H1 (cell line): Measurements from ENCODE around the gene TDRD15. TPM values are rescaled to one million over a fixed set of nuclear protein-coding genes. Genes with fewer than 3 reads are reported as not detected.
"Not testable (repeated sequence)": the region's sequence is repeated elsewhere in the genome, so short reads cannot be mapped to it uniquely, and the experiment has no call there.

ENCODE experiments used
- CTCF ChIA-PET: fragments of 300-600 bp; sonication (Branson Sonifier 250); formaldehyde crosslinking; loops from one replicate; lab custom pipeline; 2021; ENCODE audit not compliant: partially characterized antibody; lab: Charles Lee
- POLR2A ChIA-PET: fragments of 300-600 bp; sonication (Branson Sonifier 250); formaldehyde crosslinking; loops from one replicate; lab custom pipeline; 2021; ENCODE audit warnings: inconsistent platforms; ENCODE audit not compliant: partially characterized antibody; lab: Charles Lee
- DNase-seq, 2 experiments: peaks; one replicate each; pipeline versions ENCODE4 v3.0.0 to v3.0.0-alpha.2; 2010 to 2022; ENCODE audit warnings: low spot score in 2 of 2, low read depth in 1 of 2, mixed read lengths in 1 of 2
- FAIRE-seq: peaks from 2 replicates; lab custom pipeline; 2011; peaks lifted over from hg19 to GRCh38; lab: Jason Lieb, UNC
- H2AFZ ChIP-seq: 2 replicates; pipeline ENCODE4 v1.8.1; 2012; ENCODE audit warnings: low read length, inconsistent platforms
- H2AK5ac ChIP-seq: 2 replicates; pipeline ENCODE4 v1.6.1; 2013; ENCODE audit warnings: low read depth, low read length
- H2BK120ac ChIP-seq: replicated peaks from 2 replicates; pipeline ENCODE3; 2013; ENCODE audit warnings: low read depth, low read length, inconsistent platforms
- H2BK12ac ChIP-seq: 2 replicates; pipeline ENCODE4 v1.6.1; 2013; ENCODE audit warnings: low read depth, low read length
- H2BK15ac ChIP-seq: 2 replicates; pipeline ENCODE4 v1.6.1; 2013; ENCODE audit warnings: low read length
- H2BK20ac ChIP-seq: 2 replicates; pipeline ENCODE4 v1.6.1; 2013; ENCODE audit warnings: low read length
- H2BK5ac ChIP-seq: 2 replicates; pipeline ENCODE4 v1.6.1; 2013; ENCODE audit warnings: low read depth, low read length
- H3K14ac ChIP-seq: 2 replicates; pipeline ENCODE4 v1.6.1; 2013; ENCODE audit warnings: inconsistent platforms; ENCODE audit not compliant: insufficient read length
- H3K18ac ChIP-seq: 2 replicates; pipeline ENCODE4 v1.6.1; 2013; ENCODE audit warnings: low read length; ENCODE audit errors: extremely low read depth
- H3K23ac ChIP-seq: 2 replicates; pipeline ENCODE4 v1.6.1; 2013; ENCODE audit warnings: inconsistent platforms; ENCODE audit not compliant: insufficient read length
- H3K23me2 ChIP-seq: 2 replicates; pipeline ENCODE4 v1.6.1; 2013; ENCODE audit warnings: low read depth, low read length
- H3K27ac ChIP-seq: 2 replicates; pipeline ENCODE4 v1.6.1; 2011; ENCODE audit warnings: low read depth, low read length, inconsistent platforms
- H3K27me3 ChIP-seq, 4 experiments: replicated peaks in 1 of 4; 1 replicate in 1 of 4; 2 replicates in 3 of 4; pipeline versions ENCODE4 v1.6.1 to v1.8.1; 2011 to 2013; ENCODE audit warnings: low read length in 3 of 4, mild to moderate bottlenecking in 3 of 4, inconsistent platforms in 2 of 4, mixed read lengths in 2 of 4, moderate library complexity in 1 of 4; ENCODE audit not compliant: control insufficient read depth in 3 of 4, insufficient read depth in 3 of 4; ENCODE audit errors: extremely low read depth in 1 of 4
- H3K36me3 ChIP-seq, 4 experiments: 2 replicates each; pipeline versions ENCODE4 v1.6.1 to v1.8.1; 2011 to 2013; ENCODE audit warnings: mild to moderate bottlenecking in 4 of 4, low read length in 3 of 4, moderate library complexity in 2 of 4, control low read depth in 1 of 4, inconsistent platforms in 1 of 4; ENCODE audit not compliant: insufficient read depth in 4 of 4, control insufficient read depth in 2 of 4
- H3K4ac ChIP-seq: replicated peaks from 2 replicates; pipeline ENCODE3; 2013; ENCODE audit warnings: low read length, low read depth, mixed read lengths, inconsistent platforms; ENCODE audit not compliant: insufficient read length
- H3K4me1 ChIP-seq, 4 experiments: replicated peaks in 1 of 4; 1 replicate in 1 of 4; 2 replicates in 3 of 4; pipeline versions ENCODE4 v1.6.1 to v1.8.1; 2011 to 2013; ENCODE audit warnings: low read length in 3 of 4, inconsistent platforms in 2 of 4, mixed read lengths in 1 of 4; ENCODE audit not compliant: insufficient read depth in 4 of 4, control insufficient read depth in 3 of 4
- H3K4me2 ChIP-seq, 2 experiments: 2 replicates each; pipeline versions ENCODE4 v1.6.1 to v1.8.1; 2011 to 2013; ENCODE audit warnings: low read depth in 2 of 2, low read length in 2 of 2, control low read depth in 1 of 2, inconsistent platforms in 1 of 2, mild to moderate bottlenecking in 1 of 2; ENCODE audit not compliant: insufficient read depth in 1 of 2
- H3K4me3 ChIP-seq, 4 experiments: fragments of 200-600, 300-600 bp in 1 of 4; sonication (generic), shearing (Covaris generic), sonication (Bioruptor Twin) in 1 of 4; 2 replicates each; pipeline versions ENCODE4 v1.5.1 to v1.8.1; 2011 to 2016; ENCODE audit warnings: low read length in 4 of 4, low read depth in 3 of 4, control low read depth in 2 of 4, inconsistent platforms in 2 of 4, mild to moderate bottlenecking in 2 of 4, mixed read lengths in 1 of 4, moderate library complexity in 1 of 4; ENCODE audit not compliant: insufficient read depth in 2 of 4; ENCODE audit errors: extremely low read depth in 1 of 4
- H3K56ac ChIP-seq: replicated peaks from 2 replicates; pipeline ENCODE3; 2013; ENCODE audit warnings: low read depth, mild to moderate bottlenecking, mixed read lengths, low read length, inconsistent platforms; ENCODE audit not compliant: insufficient read length
- H3K79me1 ChIP-seq: 2 replicates; pipeline ENCODE4 v1.6.1; 2013; ENCODE audit warnings: low read depth, low read length, control low read depth
- H3K79me2 ChIP-seq, 2 experiments: 2 replicates each; pipeline versions ENCODE4 v1.6.1 to v1.8.1; 2012 to 2013; ENCODE audit warnings: low read length in 2 of 2, mild to moderate bottlenecking in 2 of 2, inconsistent platforms in 1 of 2; ENCODE audit not compliant: insufficient read depth in 2 of 2, control insufficient read depth in 1 of 2
- H3K9ac ChIP-seq, 4 experiments: replicated peaks in 1 of 4; 1 replicate in 1 of 4; 2 replicates in 3 of 4; pipeline versions ENCODE4 v1.6.1 to v1.8.1; 2011 to 2013; ENCODE audit warnings: low read depth in 3 of 4, low read length in 3 of 4, control low read depth in 2 of 4, mild to moderate bottlenecking in 2 of 4, moderate library complexity in 2 of 4, inconsistent platforms in 1 of 4; ENCODE audit errors: extremely low read depth in 1 of 4
- H3K9me3 ChIP-seq, 2 experiments: 2 replicates each; pipeline versions ENCODE4 v1.6.1 to v1.8.1; 2012 to 2013; ENCODE audit warnings: mild to moderate bottlenecking in 2 of 2, moderate library complexity in 2 of 2, control low read depth in 1 of 2, inconsistent platforms in 1 of 2, low read depth in 1 of 2, low read length in 1 of 2, mixed read lengths in 1 of 2; ENCODE audit not compliant: insufficient read depth in 2 of 2
- H4K20me1 ChIP-seq, 2 experiments: replicated peaks in 1 of 2; 2 replicates each; pipeline versions ENCODE3 to v1.8.1; 2011 to 2013; ENCODE audit warnings: inconsistent platforms in 2 of 2, low read length in 2 of 2, mild to moderate bottlenecking in 1 of 2; ENCODE audit not compliant: insufficient read depth in 2 of 2, control insufficient read depth in 1 of 2
- H4K5ac ChIP-seq: 2 replicates; pipeline ENCODE4 v1.6.1; 2013; ENCODE audit warnings: low read length, low read depth, mixed read lengths, inconsistent platforms; ENCODE audit not compliant: insufficient read length
- H4K8ac ChIP-seq: 2 replicates; pipeline ENCODE4 v1.8.0; 2013; ENCODE audit warnings: mild to moderate bottlenecking, moderate library complexity, low read length, inconsistent platforms; ENCODE audit not compliant: insufficient read depth; ENCODE audit errors: extremely low read depth
- H4K91ac ChIP-seq: replicated peaks from 2 replicates; pipeline ENCODE3; 2013; ENCODE audit warnings: low read length, mixed read lengths, inconsistent platforms; ENCODE audit not compliant: insufficient read length
- CHD2 ChIP-seq: IDR thresholded peaks from 2 replicates; pipeline ENCODE4 v1.6.1; 2012; ENCODE audit warnings: low read length, improper control_type of control experiment
- FOSL1 ChIP-seq: IDR thresholded peaks from 2 replicates; pipeline ENCODE4 v1.6.1; 2011; ENCODE audit warnings: mild to moderate bottlenecking, low read depth, low read length, moderate library complexity; ENCODE audit not compliant: insufficient read depth
- ZNF274 ChIP-seq: IDR thresholded peaks from 2 replicates; pipeline ENCODE4 v1.7.0; 2012; ENCODE audit warnings: low read length, borderline replicate concordance; ENCODE audit errors: extremely low read depth
- WGBS, 2 experiments: shearing (Covaris generic) in 1 of 2; methylation state at CpG; one replicate each; pipeline versions ENCODE4 v1.1.6 to v1.1.7; 2013 to 2015; ENCODE audit warnings: low lambda C conversion rate in 2 of 2, mixed read lengths in 2 of 2, inconsistent platforms in 1 of 2, low coverage in 1 of 2, missing lambda C conversion rate in 1 of 2; ENCODE audit not compliant: insufficient replicate concordance in 2 of 2, insufficient coverage in 1 of 2, insufficient read length in 1 of 2; ENCODE audit errors: extremely low coverage in 1 of 2, missing lambda C conversion rate in 1 of 2; 5-methylcytosine and 5-hydroxymethylcytosine counted together
- polyA plus RNA-seq, 7 experiments: library from polyadenylated mRNA; depleted of rRNA in 3 of 7; stranded (reverse) in 5 of 7; unstranded in 2 of 7; fragments of >200 nt in 5 of 7; fragments of 200-250 nt in 2 of 7; gene quantifications; 1 replicate in 5 of 7; 2 replicates in 1 of 7; 4 replicates in 1 of 7; pipeline versions ENCODE4 v1.2.1 to v1.2.3, GENCODE V29; 2011 to 2013; ENCODE audit warnings: missing spikeins in 2 of 7, mixed read lengths in 2 of 7
- total RNA-seq: library from RNA; stranded (reverse); fragmentation: NEBNext Ultra II Directional; extraction: Animal tissue kit (Norgen Biotek cat#: 25700); gene quantifications from 2 replicates; pipeline ENCODE4 v1.2.1, GENCODE V29; 2021

TDRD15 gene
- total and polyA plus RNA-seq, 2 of the 8 experiments (the other 6 are each of a cell fraction or from before 2014, with no cell fraction given): not detected

DNA sequence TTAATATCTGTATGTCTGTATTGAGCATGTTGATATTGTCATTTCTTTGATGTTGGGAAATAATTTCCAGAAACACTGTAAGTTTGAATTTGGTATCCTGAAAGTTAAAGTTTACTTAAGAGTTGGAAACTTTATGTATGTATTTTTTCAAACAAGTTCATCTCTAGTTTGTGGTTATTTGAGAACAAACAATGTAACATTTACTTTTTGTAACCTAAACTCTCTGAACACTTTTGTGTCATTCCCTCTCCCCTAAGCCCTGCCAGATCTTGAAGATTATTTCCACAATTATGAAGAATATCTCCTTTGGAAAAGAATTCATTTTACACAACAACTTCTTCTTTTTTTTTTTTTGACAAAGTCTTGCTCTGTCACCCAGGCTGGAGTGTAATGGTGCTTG lies 24.9 kb downstream of the TDRD15 start (continued):
- TF ChIP-seq CHD2 (no peak), FOSL1 (no peak), ZNF274 (no peak)

DNA sequence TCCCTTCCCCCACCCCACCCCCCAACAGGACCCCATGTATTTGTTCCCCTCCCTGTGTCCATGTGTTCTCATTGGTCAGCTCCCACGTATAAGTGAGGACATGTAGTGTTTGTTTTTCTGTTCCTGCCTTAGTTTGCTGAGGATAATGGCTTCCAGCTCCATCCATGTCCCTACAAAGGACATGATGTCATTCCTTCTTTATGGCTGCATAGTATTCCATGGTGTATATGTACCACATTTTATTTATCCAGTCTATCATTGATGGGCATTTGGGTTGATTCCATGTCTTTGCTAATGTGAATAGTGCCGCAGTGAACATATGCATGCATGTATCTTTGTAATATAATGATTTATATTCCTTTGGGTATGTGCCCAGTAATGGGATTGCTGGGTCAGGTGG lies 27.5 kb downstream of the TDRD15 start:
- H3K4ac ChIP-seq, H3K23ac ChIP-seq, H2AK5ac ChIP-seq, H3K9me3 ChIP-seq, H4K8ac ChIP-seq, H3K27me3 ChIP-seq, FAIRE-seq, H3K56ac ChIP-seq, H2BK20ac ChIP-seq, H3K9ac ChIP-seq, H3K79me1 ChIP-seq, CTCF ChIA-PET, H3K14ac ChIP-seq, DNase-seq, H3K18ac ChIP-seq, H3K4me3 ChIP-seq, H2BK12ac ChIP-seq, H2AFZ ChIP-seq, H4K91ac ChIP-seq, H3K27ac ChIP-seq, H3K4me2 ChIP-seq, POLR2A ChIA-PET, H3K4me1 ChIP-seq, H3K79me2 ChIP-seq, H4K5ac ChIP-seq, H2BK5ac ChIP-seq, H2BK120ac ChIP-seq, H3K36me3 ChIP-seq, H4K20me1 ChIP-seq, H3K23me2 ChIP-seq, H2BK15ac ChIP-seq: not testable (repeated sequence)
- 73% methylated on average over 2 of the region's 2 CpGs; no CpG with 5 or more reads in 1 of the 2 experiments for WGBS, 2 experiments
